Measurements from ENCODE around the gene OTOP3. TPM values are rescaled to one million over a fixed set of nuclear protein-coding genes. Genes with fewer than 3 reads are reported as not detected.

The OTOP3 gene
- total RNA-seq, 6 experiments from 2014 or later, result not detected

DNA sequence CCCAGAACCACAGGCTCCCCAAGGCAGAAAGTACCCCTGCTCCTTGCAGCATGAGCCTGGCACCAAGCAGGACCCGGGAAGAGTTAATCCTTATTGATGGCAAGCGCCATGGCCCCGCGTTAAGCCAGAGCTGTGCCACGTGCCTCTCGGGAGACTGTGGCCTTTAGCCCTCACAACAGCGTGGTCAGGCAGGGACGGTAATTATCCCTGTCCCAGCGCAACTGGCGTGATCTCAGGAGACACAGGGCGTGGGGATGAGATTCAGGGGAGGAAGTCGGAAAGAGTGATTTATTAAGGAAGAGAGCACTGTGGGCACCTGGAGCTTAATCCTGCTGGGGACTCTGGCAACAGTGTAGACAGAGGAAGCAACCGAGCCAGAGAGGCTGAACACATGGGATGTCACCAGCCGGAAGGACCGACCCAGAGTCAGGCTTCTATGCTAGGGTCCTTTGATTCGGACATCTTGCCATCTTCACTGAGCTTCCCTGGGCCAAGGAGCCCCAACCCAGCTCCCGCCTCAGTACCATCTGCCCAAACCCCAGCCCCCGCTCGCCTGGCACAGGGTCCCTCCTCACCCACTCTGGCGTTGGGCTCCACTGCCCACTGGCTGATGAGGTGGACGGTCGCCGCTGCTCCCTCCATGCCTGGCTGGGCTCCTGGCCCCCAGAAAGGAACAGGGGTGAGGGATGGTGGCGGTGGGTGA is 16.9 kb downstream of the OTOP3 start:
- Mint-ChIP-seq H3K27me3 (ENCODE audit: insufficient read depth) (peaks cover 34% of the 10 kb centered on the region), H3K4me1 (ENCODE audit: low read depth) (no peaks in the 10 kb centered on the region), H3K4me3 (no peak overlapping the region), H3K9me3 (no peaks in the 10 kb centered on the region), H3K27ac (no peak overlapping the region), H3K36me3 (ENCODE audit: low read depth) (no peaks in the 10 kb centered on the region)
- TF ChIP-seq, protein P1, sequence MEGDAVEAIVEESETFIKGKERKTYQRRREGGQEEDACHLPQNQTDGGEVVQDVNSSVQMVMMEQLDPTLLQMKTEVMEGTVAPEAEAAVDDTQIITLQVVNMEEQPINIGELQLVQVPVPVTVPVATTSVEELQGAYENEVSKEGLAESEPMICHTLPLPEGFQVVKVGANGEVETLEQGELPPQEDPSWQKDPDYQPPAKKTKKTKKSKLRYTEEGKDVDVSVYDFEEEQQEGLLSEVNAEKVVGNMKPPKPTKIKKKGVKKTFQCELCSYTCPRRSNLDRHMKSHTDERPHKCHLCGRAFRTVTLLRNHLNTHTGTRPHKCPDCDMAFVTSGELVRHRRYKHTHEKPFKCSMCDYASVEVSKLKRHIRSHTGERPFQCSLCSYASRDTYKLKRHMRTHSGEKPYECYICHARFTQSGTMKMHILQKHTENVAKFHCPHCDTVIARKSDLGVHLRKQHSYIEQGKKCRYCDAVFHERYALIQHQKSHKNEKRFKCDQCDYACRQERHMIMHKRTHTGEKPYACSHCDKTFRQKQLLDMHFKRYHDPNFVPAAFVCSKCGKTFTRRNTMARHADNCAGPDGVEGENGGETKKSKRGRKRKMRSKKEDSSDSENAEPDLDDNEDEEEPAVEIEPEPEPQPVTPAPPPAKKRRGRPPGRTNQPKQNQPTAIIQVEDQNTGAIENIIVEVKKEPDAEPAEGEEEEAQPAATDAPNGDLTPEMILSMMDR (IDR thresholded peaks at IDR 0.05), result no peak
- DNase-seq, result no peak

DNA sequence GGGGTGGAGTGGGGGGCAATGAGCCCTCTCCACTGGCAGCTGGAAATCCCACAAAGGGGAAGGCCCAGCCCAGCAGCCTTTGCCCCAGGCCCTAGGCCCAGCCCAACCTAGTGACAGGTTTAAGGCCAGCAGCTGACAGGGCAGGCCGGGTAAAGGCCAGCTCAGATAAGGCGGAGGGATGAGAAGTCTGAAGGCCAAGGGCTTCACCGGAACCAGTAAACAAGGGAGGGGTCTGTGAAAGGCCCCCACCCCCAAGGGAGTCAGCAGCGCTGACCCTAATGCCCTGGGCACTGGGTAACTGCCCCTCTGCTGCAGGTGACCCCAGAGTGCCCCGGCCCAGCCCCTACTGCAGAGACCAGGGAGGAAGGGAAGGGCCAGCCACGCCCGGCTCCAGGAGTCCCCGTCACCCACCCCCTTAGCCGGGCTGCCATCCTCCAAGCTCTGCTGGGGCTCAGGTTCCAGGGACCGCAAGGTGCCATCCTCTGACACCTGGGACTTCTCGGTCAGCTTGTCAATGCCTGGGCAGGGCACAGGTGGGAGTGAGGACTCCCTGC is 17.5 kb downstream of the OTOP3 start:
- no peak for DNase-seq
- Mint-ChIP-seq H3K36me3 (ENCODE audit: low read depth) (no peaks in the 10 kb centered on the region), H3K27ac (no peak overlapping the region), H3K4me3 (no peak overlapping the region), H3K4me1 (ENCODE audit: low read depth) (no peaks in the 10 kb centered on the region), H3K27me3 (ENCODE audit: insufficient read depth) (peaks cover 30% of the 10 kb centered on the region), H3K9me3 (no peaks in the 10 kb centered on the region)
- TF ChIP-seq, protein P1 (IDR thresholded peaks at IDR 0.05), result no peak

DNA sequence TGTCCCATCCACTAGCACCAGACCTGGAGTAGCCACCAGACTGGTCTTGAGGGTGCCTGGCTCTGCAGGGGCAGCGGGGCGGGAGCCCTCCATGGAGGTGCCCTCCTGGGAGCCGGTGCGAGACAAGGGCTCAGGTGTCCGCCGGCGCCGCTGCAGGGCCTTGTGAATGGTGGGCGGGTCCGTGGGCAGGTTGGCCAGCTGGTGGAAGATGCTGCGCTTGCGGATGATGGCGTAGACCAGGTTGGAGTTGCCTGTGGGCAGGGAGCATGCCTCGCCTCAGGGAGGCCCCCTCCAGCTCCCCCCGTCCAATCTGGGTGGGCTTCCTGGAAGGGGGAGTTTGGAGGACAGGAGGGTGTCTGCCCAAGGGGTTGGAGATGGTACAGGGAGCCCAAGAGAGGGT is 18.4 kb downstream of the OTOP3 start:
- Mint-ChIP-seq H3K27me3 (ENCODE audit: insufficient read depth) (peaks cover 26% of the 10 kb centered on the region), H3K9me3 (no peaks in the 10 kb centered on the region), H3K36me3 (ENCODE audit: low read depth) (no peaks in the 10 kb centered on the region), H3K4me1 (ENCODE audit: low read depth) (no peaks in the 10 kb centered on the region), H3K27ac (no peak overlapping the region), H3K4me3 (no peak overlapping the region)
- TF ChIP-seq, protein P1 (IDR thresholded peaks at IDR 0.05), result no peak
- no peak for DNase-seq

DNA sequence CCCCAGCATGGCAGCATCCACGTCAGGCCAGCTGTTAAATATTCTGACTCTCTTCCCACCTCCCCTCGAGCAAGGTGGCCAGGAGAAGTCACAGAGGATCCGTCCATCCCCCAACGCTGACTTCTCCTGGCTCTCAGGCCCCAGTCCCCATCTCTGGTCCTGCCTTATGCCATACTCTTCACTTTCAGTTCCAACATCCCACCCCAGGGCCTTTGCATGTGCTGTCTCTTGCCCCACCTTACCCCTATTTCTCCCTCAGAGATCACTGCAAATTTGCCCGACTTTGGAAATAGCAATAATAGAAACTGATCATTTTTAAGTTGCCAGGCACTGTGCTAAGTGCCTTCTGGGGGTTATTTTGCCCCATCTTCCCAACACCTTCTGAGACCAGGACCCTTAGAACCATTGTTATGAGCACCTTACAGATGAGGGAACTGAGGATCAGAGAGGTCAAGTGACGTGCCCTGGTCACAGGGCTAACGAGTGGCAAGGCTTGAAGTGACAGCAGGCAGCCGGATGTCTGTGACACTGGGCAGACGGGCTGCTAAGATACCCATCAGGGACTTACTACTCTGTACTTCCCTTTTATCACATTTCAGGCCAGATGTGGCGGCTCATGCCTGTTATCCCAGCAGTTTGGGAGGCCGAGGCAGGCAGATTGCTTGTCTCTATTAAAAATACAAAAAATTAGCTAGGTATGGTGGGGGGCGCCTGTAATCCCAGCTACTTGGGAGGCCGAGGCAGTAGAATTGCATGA is 19.1 kb downstream of the OTOP3 start:
- DNase-seq, result no peak
- Mint-ChIP-seq H3K4me3 (no peak overlapping the region), H3K4me1 (ENCODE audit: low read depth) (peaks cover 1% of the 10 kb centered on the region), H3K27ac (no peak overlapping the region), H3K36me3 (ENCODE audit: low read depth) (no peaks in the 10 kb centered on the region), H3K9me3 (no peaks in the 10 kb centered on the region), H3K27me3 (ENCODE audit: insufficient read depth) (peaks cover 23% of the 10 kb centered on the region)
- TF ChIP-seq, protein P1 (IDR thresholded peaks at IDR 0.05), result no peak

DNA sequence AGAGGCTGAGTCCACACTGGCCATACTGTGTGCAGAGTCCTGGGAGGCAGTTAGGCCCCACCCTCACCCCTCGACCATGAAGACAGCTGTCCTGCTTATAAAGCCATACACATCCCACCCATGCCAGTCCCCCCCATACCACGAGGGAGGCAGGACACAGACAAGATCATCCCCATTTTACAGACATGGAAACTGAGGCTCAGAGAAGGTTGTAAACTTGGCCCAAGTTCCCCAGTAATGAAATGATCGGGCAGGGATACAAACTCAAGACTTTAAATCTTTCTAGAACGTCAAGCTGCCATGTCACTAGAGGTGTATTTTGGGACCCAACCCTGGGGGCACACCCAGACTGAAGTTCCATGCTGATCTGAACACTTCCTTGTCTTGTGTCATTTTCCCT is 20.4 kb downstream of the OTOP3 start:
- H3K27me3 Mint-ChIP-seq (ENCODE audit: insufficient read depth), result peaks cover 18% of the 10 kb centered on the region
- H3K27ac Mint-ChIP-seq, result no peak overlapping the region
- DNase-seq, result no peak
- H3K9me3 Mint-ChIP-seq, result no peaks in the 10 kb centered on the region
- H3K4me3 Mint-ChIP-seq, result no peak overlapping the region
- TF ChIP-seq, protein P1 (IDR thresholded peaks at IDR 0.05), result no peak
- no peaks in the 10 kb centered on the region for H3K36me3 Mint-ChIP-seq (ENCODE audit: low read depth)
- H3K4me1 Mint-ChIP-seq (ENCODE audit: low read depth), result peaks cover 14% of the 10 kb centered on the region

All from HFFc6 (cell line).